Measurements from ENCODE around the gene SBNO2.

The SBNO2 gene

GRCh38 chr19:1087813-1088415, 86.2 kb downstream of the SBNO2 start:
- no peak for DNase-seq (ENCODE audit: low read depth)

GRCh38 chr19:1086613-1087012, 87.5 kb downstream of the SBNO2 start:
- no peak for DNase-seq (ENCODE audit: low read depth)

DNA sequence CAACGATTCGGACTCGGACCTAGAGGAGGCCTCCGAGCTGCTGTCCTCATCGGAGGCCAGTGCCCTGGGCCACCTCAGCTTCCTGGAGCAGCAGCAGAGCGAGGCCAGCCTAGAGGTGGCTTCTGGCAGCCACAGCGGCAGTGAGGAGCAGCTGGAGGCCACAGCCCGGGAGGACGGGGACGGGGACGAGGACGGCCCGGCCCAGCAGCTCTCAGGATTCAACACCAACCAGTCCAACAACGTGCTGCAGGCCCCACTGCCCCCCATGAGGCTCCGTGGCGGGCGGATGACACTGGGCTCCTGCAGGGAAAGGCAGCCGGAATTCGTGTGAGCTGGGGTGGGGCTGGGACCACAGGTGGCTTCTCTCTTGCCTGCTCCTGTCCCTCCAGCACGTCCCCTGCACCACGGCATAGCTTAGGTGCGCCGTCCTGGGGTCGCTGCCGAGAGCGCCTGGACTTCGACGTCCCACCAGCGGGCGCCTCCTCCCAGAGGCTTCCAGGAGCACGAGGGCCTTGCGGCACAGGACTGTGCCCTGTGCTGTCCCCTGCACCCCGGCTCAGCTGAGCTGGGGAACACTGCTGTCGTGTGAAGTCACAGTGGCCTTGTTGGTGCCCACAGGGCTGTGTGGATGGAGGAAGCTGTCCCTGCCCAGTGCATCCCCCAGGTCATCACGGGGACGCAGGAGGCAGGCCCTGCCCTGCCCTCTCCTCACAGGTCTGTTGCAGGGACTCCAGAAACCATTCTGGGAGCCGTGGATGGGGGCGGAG, 88.2 kb downstream of the SBNO2 start:
- DNase-seq (ENCODE audit: low read depth) = no peak

DNA sequence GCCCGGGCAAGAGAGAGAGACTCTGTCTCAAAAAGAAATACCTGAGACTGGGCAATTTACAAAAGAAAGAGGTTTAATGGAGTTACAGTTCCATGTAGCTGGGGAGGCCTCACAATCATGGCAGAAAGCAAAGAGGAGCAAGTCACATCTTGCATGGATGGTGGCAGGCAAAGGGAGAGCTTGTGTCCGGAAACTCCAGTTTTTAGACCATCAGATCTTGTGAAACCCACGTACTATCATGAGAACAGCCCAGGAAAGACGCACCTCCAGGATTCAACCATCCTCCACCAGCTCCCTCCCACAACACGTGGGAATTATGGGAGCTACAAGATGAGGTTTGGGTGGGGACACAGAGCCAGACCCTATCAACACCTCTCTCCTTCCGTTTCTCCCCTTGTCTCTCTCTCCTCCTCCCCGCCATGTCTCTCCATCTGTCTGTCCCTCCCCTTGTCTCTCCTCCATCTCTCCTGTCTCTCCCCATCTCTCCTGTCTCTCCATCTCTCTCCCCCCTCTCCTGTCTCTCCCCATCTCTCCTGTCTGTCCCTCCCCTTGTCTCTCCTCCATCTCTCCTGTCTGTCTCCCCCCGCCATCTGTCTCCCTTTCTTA, 88.9 kb downstream of the SBNO2 start:
- no peak for DNase-seq (ENCODE audit: low read depth)

GRCh38 chr19:1084024-1084868, 89.8 kb downstream of the SBNO2 start:
- no peak for DNase-seq (ENCODE audit: low read depth)

GRCh38 chr19:1082928-1083816, 90.9 kb downstream of the SBNO2 start:
- no peak for DNase-seq (ENCODE audit: low read depth)

- no peak for DNase-seq (ENCODE audit: low read depth)
Measured at GRCh38 chr19:1082165-1082927, 91.7 kb downstream of the SBNO2 start.

GRCh38 chr19:1081301-1082164, 92.5 kb downstream of the SBNO2 start:
- DNase-seq (ENCODE audit: low read depth) = no peak

GRCh38 chr19:1080360-1081161, 93.5 kb downstream of the SBNO2 start:
- DNase-seq (ENCODE audit: low read depth) = no peak

DNA sequence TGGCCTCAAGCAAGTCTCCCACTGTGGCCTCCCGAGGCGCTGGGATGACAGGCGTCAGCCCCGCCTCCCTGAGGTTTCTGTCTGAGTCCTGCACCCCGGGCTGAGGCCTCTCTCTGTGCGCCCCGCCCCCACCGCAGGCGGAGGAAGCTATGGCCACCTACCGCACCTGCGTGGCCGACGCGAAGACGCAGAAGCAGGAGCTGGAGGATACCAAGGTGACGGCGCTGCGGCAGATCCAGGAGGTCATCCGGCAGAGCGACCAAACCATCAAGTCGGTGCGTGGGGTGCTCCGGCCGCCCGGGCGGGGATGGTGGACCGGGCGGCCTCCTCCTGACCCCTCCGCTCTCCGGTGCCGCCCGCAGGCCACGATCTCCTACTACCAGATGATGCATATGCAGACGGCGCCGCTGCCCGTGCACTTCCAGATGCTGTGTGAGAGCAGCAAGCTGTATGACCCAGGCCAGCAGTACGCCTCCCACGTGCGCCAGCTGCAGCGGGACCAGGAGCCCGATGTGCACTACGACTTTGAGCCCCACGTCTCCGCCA, 94.4 kb downstream of the SBNO2 start:
- DNase-seq (ENCODE audit: low read depth) = no peak

DNA sequence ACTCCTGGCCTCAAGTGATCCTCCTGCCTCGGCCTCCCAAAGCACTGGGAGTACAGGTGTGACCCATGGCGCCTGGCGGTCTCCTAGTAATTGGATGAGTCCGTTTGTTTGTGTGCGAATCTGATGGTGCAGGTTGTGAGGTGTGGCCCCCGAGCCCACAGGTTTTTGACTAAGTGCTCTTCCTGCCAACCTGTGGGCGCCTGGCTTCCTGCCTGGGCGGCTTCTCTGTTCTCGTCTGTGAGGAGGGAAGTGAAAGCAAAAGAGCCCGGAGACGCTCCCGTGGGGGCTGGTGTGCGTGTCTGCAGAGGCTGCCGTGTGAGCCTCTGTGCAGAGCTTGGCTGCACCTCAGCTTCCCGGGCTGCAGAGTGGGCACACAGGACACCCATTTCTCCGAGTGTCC, 97.1 kb downstream of the SBNO2 start:
- DNase-seq (ENCODE audit: low read depth) = peak; percentile 83

DNA sequence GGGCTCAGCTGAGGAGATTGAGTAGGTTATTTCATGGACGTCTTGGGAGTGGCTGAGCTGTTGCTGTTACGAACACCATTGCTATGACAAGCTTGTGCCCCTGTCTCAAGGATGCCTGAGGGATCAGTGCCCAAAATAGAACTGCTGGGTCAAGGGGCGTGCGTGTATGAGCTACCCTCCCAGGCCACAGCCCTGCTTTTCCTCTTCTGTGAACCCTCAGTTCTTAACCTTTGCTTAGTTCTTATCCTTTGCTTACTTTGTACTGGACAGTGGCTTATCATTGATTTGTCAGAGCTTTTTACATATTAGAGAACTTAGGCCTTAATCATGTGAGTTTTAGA, 98.1 kb downstream of the SBNO2 start:
- DNase-seq (ENCODE audit: low read depth) = no peak

DNA sequence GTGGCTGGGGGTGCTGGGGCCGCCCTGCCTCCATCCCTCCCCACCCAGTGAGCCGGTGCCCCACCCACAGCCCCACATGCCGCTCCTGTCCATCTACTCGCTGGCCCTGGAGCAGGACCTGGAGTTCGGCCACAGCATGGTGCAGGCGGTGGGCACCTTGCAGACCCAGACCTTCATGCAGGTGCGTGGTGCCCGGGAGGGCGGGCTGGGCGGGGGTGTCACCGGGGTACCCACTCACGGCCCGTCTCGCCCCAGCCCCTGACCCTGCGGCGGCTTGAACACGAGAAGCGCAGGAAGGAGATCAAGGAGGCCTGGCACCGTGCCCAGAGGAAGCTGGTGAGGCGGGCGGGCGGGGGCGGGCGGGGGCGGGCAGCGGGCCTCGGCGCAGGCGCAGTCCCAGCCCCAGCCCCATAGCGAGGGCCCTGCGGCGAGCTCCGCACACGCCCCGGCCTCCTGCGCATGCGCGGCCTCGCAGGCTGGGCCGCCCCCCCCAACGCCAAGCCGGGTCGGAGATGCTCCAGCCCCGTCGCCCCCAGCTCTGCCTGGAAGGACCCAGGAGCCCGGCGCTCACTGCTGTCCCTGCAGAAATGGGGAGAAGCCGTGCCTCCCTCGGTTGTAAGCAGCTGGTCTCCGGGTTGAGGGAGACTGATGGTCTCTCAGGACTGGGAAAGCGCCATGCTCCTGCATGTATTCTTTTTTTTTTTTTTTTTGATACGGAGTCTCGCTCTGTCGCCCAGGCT, 99.4 kb downstream of the SBNO2 start:
- DNase-seq (ENCODE audit: low read depth) = peak; percentile 98

DNA sequence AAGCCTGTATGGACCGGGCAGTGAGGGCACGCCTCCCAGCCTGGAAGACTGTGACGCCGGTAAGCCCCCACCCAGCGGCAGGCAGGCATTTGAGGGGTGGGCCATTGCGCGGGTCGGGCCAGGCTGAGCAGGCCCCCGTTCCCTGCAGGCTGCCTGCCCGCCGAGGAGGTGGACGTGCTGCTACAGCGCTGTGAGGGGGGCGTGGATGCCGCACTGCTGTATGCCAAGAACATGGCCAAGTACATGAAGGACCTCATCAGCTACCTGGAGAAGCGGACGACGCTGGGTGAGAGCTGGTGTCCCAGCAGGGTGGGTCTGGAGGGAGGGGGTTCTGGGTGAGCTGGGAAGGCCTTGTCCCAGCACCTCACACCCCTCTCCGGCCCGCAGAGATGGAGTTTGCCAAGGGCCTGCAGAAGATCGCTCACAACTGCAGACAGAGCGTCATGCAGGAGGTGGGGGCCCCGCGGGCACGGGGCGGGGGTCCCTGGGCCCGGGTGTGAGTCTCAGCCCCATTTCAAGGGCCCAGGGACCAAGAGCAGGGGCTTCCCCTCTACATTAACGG, 100.0 kb downstream of the SBNO2 start:
- no peak for DNase-seq (ENCODE audit: low read depth)

GRCh38 chr19:1073063-1073955, 100.8 kb downstream of the SBNO2 start:
- DNase-seq (ENCODE audit: low read depth) = no peak

DNA sequence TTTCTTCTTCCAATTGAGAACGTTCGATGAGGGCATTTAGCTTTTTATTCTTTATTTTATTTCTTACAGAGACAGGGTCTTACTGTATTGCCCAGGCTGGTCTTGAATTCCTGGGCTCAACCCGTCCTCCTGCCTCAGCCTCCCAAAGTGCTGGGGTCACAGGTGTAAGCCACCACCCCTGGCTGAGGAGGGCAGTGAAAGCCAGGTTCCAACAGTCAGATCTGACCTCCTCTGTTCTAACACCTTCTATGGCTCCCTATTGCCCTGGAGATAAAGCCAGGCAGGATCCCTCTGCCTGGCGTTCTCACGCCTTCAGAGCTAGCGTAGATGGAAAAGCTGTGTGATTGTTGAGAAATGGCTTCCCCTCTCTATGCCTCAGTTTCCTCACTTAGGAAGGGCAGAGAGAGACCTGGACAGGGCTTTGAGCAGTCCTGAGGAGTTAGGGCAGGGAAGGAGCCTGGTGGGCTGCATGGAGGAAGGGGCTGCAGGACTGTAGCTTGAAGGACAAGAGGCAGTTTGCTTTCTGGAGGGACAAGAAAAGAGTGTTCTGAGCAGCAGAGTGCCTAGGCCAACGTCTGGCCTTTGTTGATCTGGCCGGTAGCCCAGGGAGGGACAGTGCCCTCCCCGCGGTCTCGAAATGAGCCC, 101.6 kb downstream of the SBNO2 start:
- no peak for DNase-seq (ENCODE audit: low read depth)
